Body of pancreas (tissue), 4 donors: ENCODE results near the gene SBK2. TPM values are rescaled to one million over a fixed set of nuclear protein-coding genes. Genes with fewer than 3 reads are reported as not detected.

Experiments
- ATAC-seq: fragments of 150-250 bp; one replicate; pipeline ENCODE4 v1.9.1; 2016
- DNase-seq, 4 donors: peaks; one replicate each; pipeline ENCODE4 v3.0.0-alpha.2; 2019
- H3K27ac ChIP-seq, 4 donors: fragments of 200-600 bp; sonication (generic); 1 replicate in 3 of 4; 2 replicates in 1 of 4; pipeline versions ENCODE4 v1.5.1 to v1.6.1; 2016 to 2019; ENCODE audit warnings: mild to moderate bottlenecking in 1 of 4, mixed read lengths in 1 of 4, moderate library complexity in 1 of 4
- H3K27me3 ChIP-seq, 2 donors: fragments of 200-600 bp; sonication (generic); one replicate each; pipeline ENCODE4 v1.6.0; 2016; ENCODE audit warnings: mild to moderate bottlenecking in 1 of 2
- H3K36me3 ChIP-seq, 2 donors: fragments of 200-600 bp; sonication (generic); replicated peaks in 1 of 2; 2 replicates each; pipeline ENCODE4 v1.5.1; 2016; ENCODE audit warnings: low read depth in 2 of 2; ENCODE audit not compliant: insufficient read depth in 1 of 2
- H3K4me1 ChIP-seq: fragments of 200-600 bp; sonication (generic); one replicate; pipeline ENCODE4 v1.6.0; 2016
- H3K4me3 ChIP-seq, 2 donors: fragments of 200-600 bp; sonication (generic); 1 replicate in 1 of 2; 2 replicates in 1 of 2; pipeline ENCODE4 v1.5.1; 2016 to 2019
- H3K9me3 ChIP-seq, 3 donors: fragments of 200-600 bp; sonication (generic); 1 replicate in 2 of 3; 2 replicates in 1 of 3; pipeline ENCODE4 v1.5.1; 2016
- POLR2A ChIP-seq, 3 donors: fragments of 450-650 bp; IDR thresholded peaks; one replicate each; pipeline ENCODE4 v1.6.1; 2016; ENCODE audit warnings: antibody characterized with exemption in 3 of 3, mild to moderate bottlenecking in 2 of 3
- WGBS, 2 donors: methylation state at CpG; one replicate each; pipeline ENCODE4 v1.1.5; 2017; 5-methylcytosine and 5-hydroxymethylcytosine counted together
- intact Hi-C: fragments of 100-400 bp; cut with DNase I; formaldehyde crosslinking; loops from one replicate; pipeline ENCODE4 v1.15.1; 2023
- total RNA-seq, 2 donors: library from RNA; depleted of rRNA; stranded (reverse); fragments of >200 nt; gene quantifications; one replicate each; pipeline ENCODE4 v1.1.0, GENCODE V29; 2016
- TF ChIP-seq, protein P1 (sequence below), 7 experiments: fragments of 450-650 bp in 4 of 7; fragments of 200-600 bp in 3 of 7; sonication (generic) in 3 of 7; IDR thresholded peaks; one replicate each; pipeline ENCODE4 v1.5.1; 2016 to 2019; ENCODE audit warnings: antibody characterized with exemption in 7 of 7

SBK2 gene
- total RNA-seq, 2 donors from 2014 or later = not detected

- TF ChIP-seq, protein P1, sequence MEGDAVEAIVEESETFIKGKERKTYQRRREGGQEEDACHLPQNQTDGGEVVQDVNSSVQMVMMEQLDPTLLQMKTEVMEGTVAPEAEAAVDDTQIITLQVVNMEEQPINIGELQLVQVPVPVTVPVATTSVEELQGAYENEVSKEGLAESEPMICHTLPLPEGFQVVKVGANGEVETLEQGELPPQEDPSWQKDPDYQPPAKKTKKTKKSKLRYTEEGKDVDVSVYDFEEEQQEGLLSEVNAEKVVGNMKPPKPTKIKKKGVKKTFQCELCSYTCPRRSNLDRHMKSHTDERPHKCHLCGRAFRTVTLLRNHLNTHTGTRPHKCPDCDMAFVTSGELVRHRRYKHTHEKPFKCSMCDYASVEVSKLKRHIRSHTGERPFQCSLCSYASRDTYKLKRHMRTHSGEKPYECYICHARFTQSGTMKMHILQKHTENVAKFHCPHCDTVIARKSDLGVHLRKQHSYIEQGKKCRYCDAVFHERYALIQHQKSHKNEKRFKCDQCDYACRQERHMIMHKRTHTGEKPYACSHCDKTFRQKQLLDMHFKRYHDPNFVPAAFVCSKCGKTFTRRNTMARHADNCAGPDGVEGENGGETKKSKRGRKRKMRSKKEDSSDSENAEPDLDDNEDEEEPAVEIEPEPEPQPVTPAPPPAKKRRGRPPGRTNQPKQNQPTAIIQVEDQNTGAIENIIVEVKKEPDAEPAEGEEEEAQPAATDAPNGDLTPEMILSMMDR (IDR thresholded peaks at IDR 0.05) = no peak
- TF ChIP-seq POLR2A (IDR thresholded peaks at IDR 0.05) = no peak
- ATAC-seq (peak; percentile 36), DNase-seq (peak in 1 of 4 donors; percentile 32)
- Histone ChIP-seq H3K4me1 (peaks cover 9% of the 10 kb centered on the region), H3K9me3 (no peaks in the 10 kb centered on the region), H3K27me3 (peaks cover 0 to 3% of the 10 kb centered on the region in 2 donors), H3K27ac (peak overlapping the region in 3 of 4 donors; percentile 20 to 50 (median 23)), H3K36me3 (no peaks in the 10 kb centered on the region), H3K4me3 (no peak overlapping the region)
- 15 to 22% methylated on average over 14 to 35 of the region's 36 CpGs for WGBS, 2 donors
- intact Hi-C loops = no loop called here
Observed at GRCh38 chr19:55549500-55550320, 12.8 kb upstream of the SBK2 start.

DNA sequence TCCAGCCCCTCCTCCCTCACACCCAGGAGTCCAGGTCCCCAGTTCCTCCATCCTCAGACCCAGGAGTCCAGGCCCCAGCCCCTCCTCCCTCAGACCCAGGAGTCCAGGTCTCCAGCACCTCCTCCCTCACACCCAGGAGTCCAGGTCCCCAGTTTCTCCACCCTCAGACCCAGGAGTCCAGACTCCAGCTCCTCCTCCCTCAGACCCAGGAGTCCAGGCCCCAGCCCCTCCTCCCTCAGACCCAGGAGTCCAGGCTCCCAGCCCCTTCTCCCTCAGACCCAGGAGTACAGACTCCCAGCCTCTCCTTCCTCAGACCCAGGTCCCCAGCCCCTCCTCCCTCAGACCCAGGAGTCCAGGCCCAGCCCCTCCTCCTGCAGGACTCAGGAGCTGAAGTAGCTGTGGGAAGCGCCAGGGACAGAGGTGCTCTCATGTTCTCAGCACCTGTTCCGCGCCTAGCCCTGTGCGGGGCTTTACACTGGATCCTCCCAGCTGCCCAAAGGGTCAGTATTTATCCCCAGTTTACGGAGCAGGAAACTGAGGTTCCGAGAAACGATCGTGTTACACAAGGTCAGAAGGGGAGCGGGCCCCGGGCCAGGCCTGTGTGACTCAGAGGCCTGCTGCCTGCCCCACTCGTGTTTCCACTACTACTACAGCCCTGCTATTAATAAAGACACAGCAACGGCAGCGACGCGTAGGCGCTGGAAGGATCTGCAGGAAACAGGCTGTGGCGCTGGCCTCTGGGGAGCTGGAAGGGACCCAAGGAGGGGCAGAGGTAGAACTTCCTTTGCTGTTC is 10.1 kb upstream of the SBK2 start:
- H3K9me3 ChIP-seq = no peaks in the 10 kb centered on the region
- 52 to 57% methylated on average over 7 to 17 of the region's 17 CpGs for WGBS, 2 donors
- intact Hi-C loops = no loop called here
- H3K4me3 ChIP-seq = no peak overlapping the region
- H3K36me3 ChIP-seq = no peaks in the 10 kb centered on the region
- H3K27ac ChIP-seq = peak overlapping the region in 2 of 4 donors; percentile 25 to 34
- H3K27me3 ChIP-seq = peaks cover 0 to 3% of the 10 kb centered on the region in 2 donors
- no peak for TF ChIP-seq POLR2A (IDR thresholded peaks at IDR 0.05)
- TF ChIP-seq, protein P1 (IDR thresholded peaks at IDR 0.05) = no peak
- H3K4me1 ChIP-seq = peaks cover 9% of the 10 kb centered on the region
- ATAC-seq (peak; percentile 57), DNase-seq (peak; percentile 37 to 73 (median 54))

GRCh38 chr19:55546011-55546410 is 9.1 kb upstream of the SBK2 start:
- WGBS, 2 donors = 53 to 54% methylated on average over 11 of the region's 11 CpGs
- no peak for ATAC-seq
- H3K27me3 ChIP-seq = peaks cover 0 to 3% of the 10 kb centered on the region in 2 donors
- H3K4me1 ChIP-seq = peaks cover 9% of the 10 kb centered on the region
- H3K9me3 ChIP-seq = no peaks in the 10 kb centered on the region
- peak overlapping the region in 1 of 4 donors; percentile 25 for H3K27ac ChIP-seq
- no peak for DNase-seq
- intact Hi-C loops = no loop called here
- no peaks in the 10 kb centered on the region for H3K36me3 ChIP-seq
- no peak for TF ChIP-seq POLR2A (IDR thresholded peaks at IDR 0.05)
- TF ChIP-seq, protein P1 (IDR thresholded peaks at IDR 0.05) = no peak
- no peak overlapping the region for H3K4me3 ChIP-seq

DNA sequence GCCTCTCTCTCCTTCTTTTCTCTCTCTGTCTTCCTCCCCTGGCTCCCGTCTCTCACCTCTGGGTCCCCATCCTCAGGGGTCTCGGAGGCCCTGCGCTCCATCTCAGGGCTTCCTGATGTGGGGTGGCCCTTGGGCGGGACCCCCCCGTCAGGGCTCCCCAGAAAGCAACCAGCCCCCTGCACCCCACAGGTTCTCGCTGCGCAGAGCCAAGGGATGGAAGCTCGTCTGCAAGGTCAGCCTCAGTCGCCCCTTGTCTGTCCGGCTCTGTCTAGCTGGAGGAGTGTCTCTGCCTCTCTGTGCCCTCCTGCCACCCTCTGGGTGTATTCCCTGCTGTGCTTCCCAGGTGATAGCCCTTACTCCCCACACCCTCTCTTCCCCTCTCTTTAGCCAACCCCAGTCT is 8.5 kb upstream of the SBK2 start, which contains the start of gene SBK3:
Gene SBK3 (minus strand): TSS at position 101 of the 400 bp plus-strand sequence. CDS start 0 bp downstream, at position 101.
- no peaks in the 10 kb centered on the region for H3K36me3 ChIP-seq
- H3K4me1 ChIP-seq = peaks cover 9% of the 10 kb centered on the region
- DNase-seq (no peak), ATAC-seq (no peak)
- peak within 1 kb of the TSS in 1 of 4 donors; percentile 25 for H3K27ac ChIP-seq
- TF ChIP-seq POLR2A (IDR thresholded peaks at IDR 0.05) = no peak
- TF ChIP-seq, protein P1 (IDR thresholded peaks at IDR 0.05) = no peak
- H3K9me3 ChIP-seq = no peaks in the 10 kb centered on the region
- WGBS, 2 donors = 54 to 57% methylated on average over 3 to 7 of the region's 10 CpGs
- no peak within 1 kb of the TSS for H3K4me3 ChIP-seq
- intact Hi-C loops = no loop called here
- H3K27me3 ChIP-seq = peaks cover 0 to 3% of the 10 kb centered on the region in 2 donors
